Lower leg skin (tissue), 4 donors: ENCODE measurements around the gene LRBA. TPM values are rescaled to one million over a fixed set of nuclear protein-coding genes. Genes with fewer than 3 reads are reported as not detected.

Experiments
- DNase-seq, 2 donors: peaks; one replicate each; pipeline ENCODE4 v3.0.0-alpha.2; 2019; ENCODE audit warnings: low spot score in 2 of 2
- H3K4me3 ChIP-seq: fragments of 200-600 bp; sonication (generic); 2 replicates; pipeline ENCODE4 v1.5.1; 2017; ENCODE audit warnings: mild to moderate bottlenecking, low read depth; ENCODE audit not compliant: poor library complexity, severe bottlenecking
- CTCF ChIP-seq, 3 donors: fragments of 450-650 bp; IDR thresholded peaks; one replicate each; pipeline ENCODE4 v1.5.1; 2016; ENCODE audit warnings: antibody characterized with exemption in 3 of 3, mild to moderate bottlenecking in 3 of 3, moderate library complexity in 2 of 3
- POLR2A ChIP-seq, 2 donors: fragments of 450-650 bp; IDR thresholded peaks; one replicate each; pipeline ENCODE4 v1.6.1; 2016 to 2017; ENCODE audit warnings: antibody characterized with exemption in 2 of 2, mild to moderate bottlenecking in 1 of 2, moderate library complexity in 1 of 2
- WGBS, 2 donors: methylation state at CpG; one replicate each; pipeline ENCODE4 v1.1.5; 2018; 5-methylcytosine and 5-hydroxymethylcytosine counted together
- intact Hi-C: fragments of 100-400 bp; cut with DNase I; formaldehyde crosslinking; loops from one replicate; pipeline ENCODE4 v1.15.0; 2023; ENCODE audit warnings: low total_unique reads
- total RNA-seq, 4 donors: library from RNA; depleted of rRNA; stranded (reverse); fragments of >200 nt; gene quantifications; one replicate each; pipeline ENCODE4 v1.1.0, GENCODE V29; 2016

Gene LRBA
- total RNA-seq, 4 donors from 2014 or later = 71.9 to 86.8 (median 75.0) TPM

- WGBS, 2 donors = 82 to 87% methylated on average over 2 of the region's 2 CpGs
- intact Hi-C loops = no loop called here
- TF ChIP-seq CTCF (IDR thresholded peaks at IDR 0.05) (no peak), POLR2A (IDR thresholded peaks at IDR 0.05) (no peak)
- DNase-seq = no peak
- H3K4me3 ChIP-seq = no peak overlapping the region
These were observed 538.3 kb downstream of the LRBA start for GRCh38 chr4:150476776-150477175.

- intact Hi-C loops = no loop called here
- 76 to 84% methylated on average over 1 of the region's 1 CpG for WGBS, 2 donors
- TF ChIP-seq POLR2A (IDR thresholded peaks at IDR 0.05) = no peak
- TF ChIP-seq CTCF (IDR thresholded peaks at IDR 0.05) = no peak
- no peak overlapping the region for H3K4me3 ChIP-seq
- no peak for DNase-seq
These were observed 539.3 kb downstream of the LRBA start for GRCh38 chr4:150475763-150476162.

- WGBS, 2 donors = 62 to 74% methylated on average over 2 of the region's 2 CpGs
- intact Hi-C loops = no loop called here
- no peak for DNase-seq
- TF ChIP-seq CTCF (IDR thresholded peaks at IDR 0.05) (no peak), POLR2A (IDR thresholded peaks at IDR 0.05) (no peak)
- H3K4me3 ChIP-seq = no peak overlapping the region
These were observed 550.6 kb downstream of the LRBA start for GRCh38 chr4:150464523-150464922.

- intact Hi-C loops = no loop called here
- no peak for TF ChIP-seq POLR2A (IDR thresholded peaks at IDR 0.05)
- no peak for TF ChIP-seq CTCF (IDR thresholded peaks at IDR 0.05)
- 90 to 92% methylated on average over 2 of the region's 2 CpGs for WGBS, 2 donors
These were observed 552.3 kb downstream of the LRBA start for GRCh38 chr4:150462743-150463142.

GRCh38 chr4:150461957-150462356, 553.1 kb downstream of the LRBA start:
- no peak overlapping the region for H3K4me3 ChIP-seq
- no peak for DNase-seq
- no peak for TF ChIP-seq POLR2A (IDR thresholded peaks at IDR 0.05)
- no peak for TF ChIP-seq CTCF (IDR thresholded peaks at IDR 0.05)
- intact Hi-C loops = no loop called here
- WGBS, 2 donors = 96 to 100% methylated on average over 1 of the region's 1 CpG

More at GRCh38 chr4:150462743-150463142, 552.3 kb downstream of the LRBA start:
- H3K4me3 ChIP-seq = no peak overlapping the region
- DNase-seq = no peak

GRCh38 chr4:150457802-150458201, 557.3 kb downstream of the LRBA start:
- intact Hi-C loops = no loop called here
- no peak for DNase-seq
- 89% methylated on average over 1 of the region's 1 CpG for WGBS, 2 donors
- no peak overlapping the region for H3K4me3 ChIP-seq
- TF ChIP-seq CTCF (IDR thresholded peaks at IDR 0.05) = no peak
- TF ChIP-seq POLR2A (IDR thresholded peaks at IDR 0.05) = no peak
